NCI-H82 treated with DMSO at 0.1 percent for 48 hours (cell line): ENCODE measurements around the gene PLEKHA6.

ENCODE experiments used
- DNase-seq: peaks from one replicate; lab custom pipeline; 2025; ENCODE audit not compliant: unreplicated experiment; lab: John Stamatoyannopoulos, UW

PLEKHA6 gene

GRCh38 chr1:204357551-204358490 lies 1.9 kb downstream of the PLEKHA6 start:
- DNase-seq = no peak

- DNase-seq = no peak
Measured at GRCh38 chr1:204356997-204357396, 2.7 kb downstream of the PLEKHA6 start.

GRCh38 chr1:204355913-204356312 lies 3.8 kb downstream of the PLEKHA6 start:
- DNase-seq = no peak

- DNase-seq = peak; percentile 45
Measured at GRCh38 chr1:204354579-204354978, 5.2 kb downstream of the PLEKHA6 start.

- DNase-seq = no peak
Measured at GRCh38 chr1:204353213-204353910, 6.4 kb downstream of the PLEKHA6 start.

- no peak for DNase-seq
Measured at GRCh38 chr1:204350857-204351573, 8.7 kb downstream of the PLEKHA6 start.

- DNase-seq = no peak
Measured at GRCh38 chr1:204350312-204350711, 9.4 kb downstream of the PLEKHA6 start.

- DNase-seq = no peak
Measured at GRCh38 chr1:204349602-204350001, 10.1 kb downstream of the PLEKHA6 start.

- no peak for DNase-seq
Measured at GRCh38 chr1:204348722-204349121, 11.0 kb downstream of the PLEKHA6 start.

- DNase-seq = no peak
Measured at GRCh38 chr1:204348242-204348641, 11.5 kb downstream of the PLEKHA6 start.

- DNase-seq = peak; percentile 91
Measured at GRCh38 chr1:204345941-204346645, 13.6 kb downstream of the PLEKHA6 start.

GRCh38 chr1:204345438-204345841 lies 14.3 kb downstream of the PLEKHA6 start:
- DNase-seq = no peak

GRCh38 chr1:204344665-204345355 lies 14.9 kb downstream of the PLEKHA6 start:
- DNase-seq = no peak

GRCh38 chr1:204343802-204344201 lies 15.9 kb downstream of the PLEKHA6 start:
- no peak for DNase-seq

- DNase-seq = no peak
Measured at GRCh38 chr1:204343247-204343646, 16.5 kb downstream of the PLEKHA6 start.

GRCh38 chr1:204342310-204342709 lies 17.4 kb downstream of the PLEKHA6 start:
- DNase-seq = no peak

GRCh38 chr1:204341380-204341779 lies 18.3 kb downstream of the PLEKHA6 start:
- no peak for DNase-seq

- no peak for DNase-seq
Measured at GRCh38 chr1:204340081-204340889, 19.4 kb downstream of the PLEKHA6 start.

- no peak for DNase-seq
Measured at GRCh38 chr1:204339541-204339940, 20.2 kb downstream of the PLEKHA6 start.
